ENCODE data around the gene GABARAP.

Gene GABARAP

DNA sequence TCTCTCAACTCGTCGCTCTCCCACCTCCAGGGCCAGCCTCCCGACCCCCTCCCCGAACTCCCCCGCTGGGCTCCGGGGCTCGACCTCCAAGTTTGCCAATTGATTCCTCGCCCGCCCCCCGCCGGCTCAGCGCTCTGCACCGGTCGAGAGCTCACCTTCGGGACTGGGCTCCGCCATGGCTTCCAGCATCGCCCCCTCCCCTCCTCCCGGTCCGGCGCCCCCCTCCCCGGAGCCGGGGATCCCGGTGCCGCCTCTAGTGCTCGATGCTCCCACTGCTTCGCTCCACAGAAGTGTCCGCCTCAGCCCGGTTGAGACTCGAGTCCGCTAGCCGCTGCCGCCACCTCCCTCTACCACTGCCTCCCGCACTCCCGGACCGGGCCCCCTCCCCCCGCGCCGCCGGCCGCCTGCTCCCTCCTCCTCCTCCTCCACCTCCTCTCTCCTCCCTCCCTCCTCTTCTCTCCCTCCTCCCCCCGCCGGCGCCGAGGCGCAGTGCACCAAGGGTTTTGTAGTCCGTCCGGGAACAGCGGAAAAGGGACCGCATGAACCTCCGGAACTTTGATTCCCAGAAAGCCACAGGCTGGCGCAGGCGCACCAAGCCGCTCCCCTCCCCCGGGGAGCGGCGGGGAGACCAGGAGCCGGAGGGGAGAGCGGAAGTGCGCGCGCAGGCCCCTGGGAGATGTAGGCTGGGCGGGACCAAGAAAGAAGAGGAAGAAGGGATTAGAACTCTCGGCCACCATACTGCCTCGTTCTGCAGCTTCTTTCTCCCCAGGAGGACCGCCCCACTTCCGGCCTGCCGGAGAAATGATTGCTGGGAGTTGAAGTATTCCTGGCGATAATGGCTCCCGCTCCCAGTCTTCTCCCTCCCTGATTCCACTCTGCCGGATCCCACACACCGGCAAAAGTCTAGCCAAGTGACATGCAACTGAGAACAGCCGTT lies 2.9 kb downstream of the GABARAP start, which contains the start of gene PHF23:
PHF23 (minus strand) TSS at position 367 of the 937 bp plus-strand sequence; CDS start at position 189, 178 bp downstream.
- DNase-seq (ENCODE audit: low read depth in 2 of 2) = peak; percentile 94 to 97

DNA sequence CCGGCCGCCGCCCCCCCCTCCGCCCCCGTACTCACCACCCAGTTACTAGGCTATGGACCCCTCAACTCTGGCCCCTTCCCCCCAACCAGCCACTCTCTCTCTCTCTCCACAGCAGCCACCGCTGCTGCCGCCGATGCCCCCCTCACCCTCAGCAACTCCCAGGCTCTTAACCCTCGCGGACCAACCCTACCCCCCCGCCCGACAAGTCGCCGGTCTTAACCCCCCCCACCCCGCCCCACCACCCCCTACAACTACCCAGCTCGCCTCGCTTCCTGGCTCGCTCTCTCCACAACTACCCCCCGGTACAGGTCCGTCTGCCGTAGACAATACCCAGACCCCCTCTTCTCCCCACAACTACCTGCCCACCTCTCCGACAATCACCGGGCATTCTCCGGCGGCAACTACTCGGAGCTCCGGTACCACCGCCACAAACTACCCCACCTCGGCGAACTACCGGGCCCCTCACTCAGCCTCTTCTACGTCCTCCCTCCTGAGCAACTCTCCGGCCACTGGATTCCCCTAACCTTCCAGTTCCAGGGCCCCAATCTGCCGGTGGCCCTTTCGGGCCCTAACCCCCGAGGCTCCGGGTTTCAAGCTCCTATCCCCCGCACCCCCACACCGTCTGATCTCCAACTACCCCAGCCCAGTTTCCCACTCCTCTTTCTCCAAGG lies 3.7 kb downstream of the GABARAP start:
- DNase-seq (ENCODE audit: low read depth in 2 of 2) = no peak

GRCh38 chr17:7237761-7238419 lies 4.4 kb downstream of the GABARAP start:
- DNase-seq (ENCODE audit: low read depth in 2 of 2) = peak; percentile 84 to 85

GRCh38 chr17:7237266-7237760 lies 4.9 kb downstream of the GABARAP start:
- DNase-seq (ENCODE audit: low read depth in 2 of 2) = no peak

- DNase-seq (ENCODE audit: low read depth in 2 of 2) = no peak
Measured at GRCh38 chr17:7236808-7237207, 5.4 kb downstream of the GABARAP start.

GRCh38 chr17:7235693-7236665 lies 6.3 kb downstream of the GABARAP start:
- DNase-seq (ENCODE audit: low read depth in 2 of 2) = no peak

- peak; percentile 93 to 95 for DNase-seq (ENCODE audit: low read depth in 2 of 2)
Measured at GRCh38 chr17:7234083-7234951, 7.9 kb downstream of the GABARAP start, which contains the start of gene DVL2. Gene DVL2, minus strand, starts transcription at chr17:7234517. Its CDS starts 255 bp downstream, at chr17:7234262.

GRCh38 chr17:7233701-7234082 lies 8.6 kb downstream of the GABARAP start:
- DNase-seq (ENCODE audit: low read depth in 2 of 2) = no peak

GRCh38 chr17:7232114-7232513 lies 10.1 kb downstream of the GABARAP start:
- no peak for DNase-seq (ENCODE audit: low read depth in 2 of 2)

GRCh38 chr17:7229504-7229903 lies 12.7 kb downstream of the GABARAP start:
- DNase-seq (ENCODE audit: low read depth in 2 of 2) = no peak

GRCh38 chr17:7228920-7229319 lies 13.3 kb downstream of the GABARAP start:
- DNase-seq (ENCODE audit: low read depth in 2 of 2) = no peak

DNA sequence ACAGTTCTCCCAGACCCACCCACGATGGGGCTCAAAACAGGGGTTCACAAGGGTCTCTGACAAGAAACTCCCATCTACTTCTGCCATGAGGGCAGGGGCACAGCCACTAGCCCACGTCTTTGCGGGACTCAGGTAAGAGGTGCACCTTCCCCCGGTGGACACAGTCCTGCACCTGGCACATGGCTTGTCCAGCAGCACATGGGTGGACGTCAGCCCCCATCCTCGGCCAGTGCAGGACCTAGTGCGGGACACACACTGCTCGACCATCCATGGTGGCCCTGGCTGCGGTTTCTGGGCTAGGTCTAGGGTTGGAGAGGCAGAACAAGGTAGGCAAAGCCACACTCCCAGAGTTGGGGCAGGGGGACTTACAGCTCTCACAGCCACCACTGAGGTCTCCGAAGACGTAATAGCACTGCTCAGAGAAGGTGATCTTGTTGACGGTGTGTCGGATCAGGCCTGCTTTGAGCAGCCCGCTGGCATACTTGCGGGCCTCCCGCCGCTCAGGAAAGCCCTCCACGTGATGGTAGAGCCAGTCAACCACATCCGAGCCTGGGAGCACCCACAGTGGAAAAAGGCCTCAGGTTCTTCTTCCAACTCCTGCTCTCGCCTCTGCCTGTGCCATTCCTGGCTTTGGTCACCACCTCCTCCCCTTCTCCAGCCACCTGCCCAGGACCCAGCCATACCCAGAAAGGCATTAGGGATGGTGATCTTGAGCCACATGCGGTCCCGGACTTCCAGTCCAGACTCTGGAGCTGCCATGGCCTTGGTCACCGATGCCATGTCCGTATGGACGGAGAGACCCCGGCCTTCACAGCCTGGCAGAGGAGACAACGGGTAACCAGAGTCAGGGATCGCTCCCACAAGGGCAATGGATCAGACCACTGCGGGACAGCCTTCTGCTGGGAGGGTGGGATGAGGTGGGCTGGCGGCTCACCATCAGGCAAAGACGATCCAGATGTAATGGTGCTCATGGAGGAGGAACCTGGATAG lies 15.2 kb downstream of the GABARAP start:
- DNase-seq (ENCODE audit: low read depth in 2 of 2) = no peak

DNA sequence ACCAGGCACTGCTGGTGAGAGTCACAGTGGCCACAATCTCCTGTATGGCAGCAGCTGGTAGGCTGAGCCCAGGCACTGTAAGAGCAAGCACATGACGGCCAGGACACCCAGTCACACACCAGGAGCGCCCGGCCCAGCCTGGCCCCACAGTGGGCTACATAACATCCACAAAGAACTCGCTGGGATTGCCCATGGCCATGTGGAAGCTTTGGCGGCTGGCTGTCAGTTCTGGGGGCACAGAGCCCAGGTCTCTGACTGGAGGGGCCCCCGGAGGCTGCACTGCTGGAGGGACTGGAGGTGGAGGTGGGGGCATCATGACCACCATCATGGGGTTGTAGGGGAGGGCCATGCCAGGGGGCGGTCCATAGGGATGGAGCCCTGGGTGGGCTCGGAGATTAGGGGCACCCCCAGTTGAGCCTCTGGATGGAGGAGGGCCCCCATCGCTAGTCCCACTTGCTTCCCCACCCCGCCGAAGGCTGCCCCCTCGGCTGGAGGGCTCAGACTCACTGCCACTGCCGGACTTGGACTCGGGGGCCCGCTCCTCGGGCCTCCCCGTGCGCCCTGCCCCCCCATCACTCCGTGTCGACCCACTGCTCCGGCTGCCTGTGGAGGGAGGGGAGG lies 16.4 kb downstream of the GABARAP start:
- no peak for DNase-seq (ENCODE audit: low read depth in 2 of 2)

DNA sequence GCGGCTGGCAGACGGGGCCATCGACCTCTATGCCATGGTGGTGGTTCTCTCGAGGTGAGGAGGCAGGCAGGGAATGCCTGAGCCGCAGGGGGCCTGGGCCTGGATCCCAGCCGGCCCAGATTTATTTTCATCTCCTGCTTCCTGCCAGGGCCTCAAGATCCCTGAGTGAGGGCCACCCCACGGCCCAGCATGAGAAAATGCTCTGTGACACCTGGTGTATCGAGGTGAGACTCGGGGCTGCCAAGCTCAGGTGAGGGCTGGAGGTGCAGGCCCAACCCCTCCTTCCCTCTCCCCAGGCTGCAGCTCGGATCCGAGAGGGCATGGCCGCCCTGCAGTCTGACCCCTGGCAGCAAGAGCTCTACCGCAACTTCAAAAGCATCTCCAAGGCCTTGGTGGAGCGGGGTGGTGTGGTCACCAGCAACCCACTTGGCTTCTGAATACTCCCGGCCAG lies 17.6 kb downstream of the GABARAP start:
- DNase-seq (ENCODE audit: low read depth in 2 of 2) = no peak

- no peak for DNase-seq (ENCODE audit: low read depth in 2 of 2)
Measured at GRCh38 chr17:7224110-7224509, 18.1 kb downstream of the GABARAP start.

GRCh38 chr17:7223375-7223774 lies 18.9 kb downstream of the GABARAP start:
- DNase-seq (ENCODE audit: low read depth in 2 of 2) = no peak

DNA sequence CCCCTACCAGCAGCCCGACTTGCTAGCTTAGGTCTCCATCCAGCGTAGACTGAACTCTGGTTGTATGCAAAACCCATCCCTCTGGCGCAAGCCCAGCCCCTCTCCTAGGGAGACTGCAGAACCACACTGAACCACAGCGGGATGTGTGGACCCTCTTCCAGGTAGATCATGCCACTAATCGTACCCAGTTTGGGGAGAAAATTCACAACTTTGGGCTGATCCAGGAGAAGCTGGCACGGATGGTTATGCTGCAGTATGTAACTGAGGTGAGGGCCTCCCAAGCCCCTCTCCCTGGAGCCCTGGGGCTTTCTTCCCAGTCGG lies 19.3 kb downstream of the GABARAP start:
- DNase-seq (ENCODE audit: low read depth in 2 of 2) = no peak

Data from stimulated activated CD4-positive, alpha-beta T cell treated with anti-CD3 and anti-CD28 coated beads, Interleukin-4, amount 100 ng/mL, for 48 hours (primary cell).